Sigmoid colon (tissue), 3 donors: ENCODE results near the gene SLC6A18.

Source experiments
- POLR2A ChIP-seq, 2 donors: fragments of 450-650 bp; IDR thresholded peaks; one replicate each; pipeline ENCODE4 v1.6.1; 2016; ENCODE audit warnings: antibody characterized with exemption in 2 of 2, mild to moderate bottlenecking in 2 of 2, moderate library complexity in 2 of 2
- TF ChIP-seq, protein P1 (sequence below), 4 experiments: fragments of 450-650 bp in 3 of 4; fragments of 200-600 bp in 1 of 4; IDR thresholded peaks; one replicate each; pipeline ENCODE4 v1.5.1; 2016 to 2019; ENCODE audit warnings: antibody characterized with exemption in 4 of 4, mild to moderate bottlenecking in 3 of 4, moderate library complexity in 2 of 4

DNA sequence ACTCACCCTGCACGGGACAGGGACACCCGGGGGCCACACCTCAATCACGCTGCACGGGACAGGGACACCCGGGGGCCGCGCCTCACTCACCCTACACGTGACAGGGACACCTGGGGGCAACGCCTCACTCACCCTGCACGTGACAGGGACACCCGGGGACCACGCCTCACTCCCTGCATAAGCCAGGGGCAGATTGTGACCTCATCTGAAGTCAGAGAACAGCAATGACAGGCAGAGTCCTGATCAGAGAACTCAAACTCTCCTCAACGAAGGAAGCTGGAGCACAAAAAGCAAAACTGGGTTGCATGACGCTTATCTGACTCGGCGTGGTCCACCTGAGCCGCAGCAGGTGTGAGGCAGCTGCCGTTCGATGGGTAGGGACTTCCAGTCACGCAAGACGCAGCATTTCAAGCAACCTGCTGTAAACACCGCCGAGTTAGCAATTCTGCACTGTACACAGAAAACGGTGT lies 66.5 kb downstream of the SLC6A18 start:
- TF ChIP-seq, protein P1, sequence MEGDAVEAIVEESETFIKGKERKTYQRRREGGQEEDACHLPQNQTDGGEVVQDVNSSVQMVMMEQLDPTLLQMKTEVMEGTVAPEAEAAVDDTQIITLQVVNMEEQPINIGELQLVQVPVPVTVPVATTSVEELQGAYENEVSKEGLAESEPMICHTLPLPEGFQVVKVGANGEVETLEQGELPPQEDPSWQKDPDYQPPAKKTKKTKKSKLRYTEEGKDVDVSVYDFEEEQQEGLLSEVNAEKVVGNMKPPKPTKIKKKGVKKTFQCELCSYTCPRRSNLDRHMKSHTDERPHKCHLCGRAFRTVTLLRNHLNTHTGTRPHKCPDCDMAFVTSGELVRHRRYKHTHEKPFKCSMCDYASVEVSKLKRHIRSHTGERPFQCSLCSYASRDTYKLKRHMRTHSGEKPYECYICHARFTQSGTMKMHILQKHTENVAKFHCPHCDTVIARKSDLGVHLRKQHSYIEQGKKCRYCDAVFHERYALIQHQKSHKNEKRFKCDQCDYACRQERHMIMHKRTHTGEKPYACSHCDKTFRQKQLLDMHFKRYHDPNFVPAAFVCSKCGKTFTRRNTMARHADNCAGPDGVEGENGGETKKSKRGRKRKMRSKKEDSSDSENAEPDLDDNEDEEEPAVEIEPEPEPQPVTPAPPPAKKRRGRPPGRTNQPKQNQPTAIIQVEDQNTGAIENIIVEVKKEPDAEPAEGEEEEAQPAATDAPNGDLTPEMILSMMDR (IDR thresholded peaks at IDR 0.05) = no peak
- TF ChIP-seq POLR2A (IDR thresholded peaks at IDR 0.05) = no peak
